ENCODE measurements around the gene WRAP73.
"Not testable (repeated sequence)": the region's sequence is repeated elsewhere in the genome, so short reads cannot be mapped to it uniquely, and the experiment has no call there.

The WRAP73 gene

DNA sequence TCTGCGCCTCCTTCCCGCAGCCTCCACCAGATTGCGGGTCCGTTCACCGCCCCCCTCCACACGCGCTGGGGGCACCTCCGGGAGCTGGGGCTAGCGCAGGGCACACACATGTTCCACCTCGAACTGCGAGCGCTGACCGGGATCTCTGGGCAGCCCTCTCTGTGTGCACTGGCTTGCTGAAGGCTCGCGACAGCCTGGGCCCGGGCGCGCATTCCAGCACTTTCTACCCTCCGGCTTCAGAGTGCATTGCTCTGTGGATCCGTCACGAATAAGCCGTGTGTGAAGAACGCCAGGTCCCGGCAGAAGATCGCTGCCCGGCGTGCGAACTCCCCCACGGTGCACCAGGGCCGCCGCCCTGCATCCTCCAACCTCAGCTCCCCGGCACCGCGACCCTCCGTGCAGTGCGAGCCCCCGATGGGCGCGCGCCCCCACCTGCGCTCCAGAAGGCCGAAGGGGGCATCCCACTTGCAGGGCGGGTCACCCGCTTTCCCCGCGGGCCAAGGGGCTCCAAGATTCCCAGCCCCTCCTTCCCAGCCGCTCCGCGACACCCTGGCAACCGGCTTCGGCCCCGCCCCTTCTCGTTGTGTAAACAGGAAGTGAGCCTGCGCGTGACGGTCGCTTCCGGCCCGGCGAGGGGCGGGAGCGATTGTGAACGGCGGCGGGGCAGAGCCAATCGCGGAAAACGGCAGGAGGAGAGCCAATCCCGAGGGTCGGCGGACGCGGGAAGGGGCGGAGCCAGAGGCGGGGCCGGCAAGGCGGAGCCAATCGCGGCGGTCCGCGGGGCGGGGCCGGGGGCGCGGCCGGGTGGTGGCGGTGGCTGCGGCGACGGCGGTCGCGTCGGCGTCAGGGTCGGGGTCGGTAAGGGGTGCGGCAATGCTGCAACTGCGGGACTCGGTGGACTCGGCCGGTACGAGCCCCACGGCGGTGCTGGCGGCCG lies 25.4 kb downstream of the WRAP73 start, which contains the start of gene TPRG1L:
TPRG1L (plus strand) TSS at position 816 of the 937 bp plus-strand sequence; CDS start at position 874, 58 bp downstream.
- DNase-seq (ENCODE audit: low read depth), result peak; percentile 75
- no peak for TF ChIP-seq CTCF (conservative IDR thresholded peaks at IDR 0.05; ENCODE audit: low read depth, low read length)
- H3K4me3 ChIP-seq (ENCODE audit: low read length), result peak within 1 kb of the TSS; percentile 86

DNA sequence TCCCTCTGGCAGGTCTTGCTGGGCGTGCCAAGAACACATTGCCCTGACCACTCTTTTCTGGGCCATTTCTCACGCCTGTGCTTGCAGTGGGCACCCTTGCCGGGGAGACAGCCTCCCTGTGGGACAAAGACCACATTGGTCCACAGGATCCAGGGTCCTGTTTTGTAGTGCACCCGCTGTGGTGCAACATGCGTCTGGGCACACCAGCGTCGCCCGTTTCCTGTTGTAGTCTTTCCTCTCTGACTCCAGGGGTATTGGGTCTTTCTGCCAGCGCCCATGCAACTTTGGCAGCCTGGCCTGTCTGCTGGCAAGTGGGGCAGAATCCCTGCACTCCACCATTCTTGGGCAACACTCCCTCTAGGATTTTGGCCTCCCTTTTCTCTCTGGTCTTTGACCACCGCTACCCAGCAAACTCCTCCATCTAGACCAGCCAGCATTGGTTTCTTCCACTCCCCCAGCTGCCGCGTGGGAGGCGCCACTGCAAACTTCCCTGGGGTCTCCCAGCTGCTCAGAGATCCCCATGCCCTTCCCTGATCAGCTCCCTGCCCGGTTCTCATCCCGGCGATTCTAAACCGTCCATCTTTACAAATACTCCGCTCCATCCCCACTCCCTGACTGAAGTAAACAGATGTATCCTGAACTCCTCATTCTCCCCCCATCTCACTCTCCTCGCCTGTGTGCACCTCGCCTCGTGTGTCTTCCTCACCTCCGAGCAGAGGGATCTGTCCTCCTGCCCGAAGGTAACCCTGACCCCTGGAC lies 26.3 kb downstream of the WRAP73 start:
- H3K4me3 ChIP-seq (ENCODE audit: low read length), result peak overlapping the region; percentile 86
- no peak for TF ChIP-seq CTCF (conservative IDR thresholded peaks at IDR 0.05; ENCODE audit: low read depth, low read length)
- no peak for DNase-seq (ENCODE audit: low read depth)

DNA sequence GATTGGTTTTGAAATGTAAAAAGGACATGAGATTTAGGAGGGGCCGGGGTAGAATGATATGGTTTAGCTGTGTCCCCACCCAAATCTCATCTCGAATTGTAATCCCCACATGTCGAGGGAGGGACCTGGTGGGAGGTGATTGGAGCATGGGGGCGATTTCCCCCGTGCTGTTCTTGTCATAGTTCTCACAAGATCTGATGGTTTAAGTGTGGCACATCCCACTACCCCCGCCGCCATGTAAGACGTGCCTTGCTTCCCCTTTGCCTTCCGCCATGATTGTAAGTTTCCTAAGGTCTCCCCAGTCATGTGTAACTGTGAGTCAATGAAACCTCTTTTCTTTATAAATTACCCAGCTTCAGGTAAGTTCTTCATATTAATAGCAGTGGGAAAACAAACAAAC lies 27.8 kb downstream of the WRAP73 start:
- DNase-seq (ENCODE audit: low read depth), result not testable (repeated sequence)

DNA sequence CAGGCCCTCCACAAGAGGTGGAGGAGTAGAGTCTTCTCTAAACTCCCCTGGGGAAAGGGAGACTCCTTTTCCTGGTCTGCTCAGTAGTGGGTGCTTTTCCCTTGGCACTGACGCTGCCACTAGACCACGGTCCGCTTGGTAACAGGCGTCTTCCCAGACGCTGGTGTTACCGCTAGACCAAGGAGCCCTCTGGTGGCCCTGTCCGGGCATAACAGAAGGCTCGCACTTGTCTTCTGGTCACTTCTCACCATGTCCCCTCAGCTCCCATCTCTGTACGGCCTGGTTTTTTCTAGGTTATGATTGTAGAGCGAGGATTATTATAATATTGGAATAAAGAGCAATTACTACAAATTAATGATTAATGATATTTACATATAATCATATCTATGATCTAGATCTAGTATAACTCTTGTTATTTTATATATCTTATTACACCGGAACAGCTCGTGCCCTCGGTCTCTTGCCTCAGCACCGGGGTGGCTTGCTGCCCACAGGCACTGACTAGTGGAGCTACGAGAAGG lies 28.7 kb downstream of the WRAP73 start:
- peak; percentile 54 for TF ChIP-seq CTCF (conservative IDR thresholded peaks at IDR 0.05; ENCODE audit: low read depth, low read length)
- H3K4me3 ChIP-seq (ENCODE audit: low read length); DNase-seq (ENCODE audit: low read depth): not testable (repeated sequence)

More for the DNA sequence above, 27.8 kb downstream of the WRAP73 start:
- H3K4me3 ChIP-seq (ENCODE audit: low read length), result not testable (repeated sequence)

- no peak for TF ChIP-seq CTCF (conservative IDR thresholded peaks at IDR 0.05; ENCODE audit: low read depth, low read length)
- DNase-seq (ENCODE audit: low read depth), result no peak
- no peak overlapping the region for H3K4me3 ChIP-seq (ENCODE audit: low read length)
Observed at GRCh38 chr1:3620708-3621107, 29.2 kb downstream of the WRAP73 start.

GRCh38 chr1:3618881-3619671 lies 30.8 kb downstream of the WRAP73 start:
- peak; percentile 87 for TF ChIP-seq CTCF (conservative IDR thresholded peaks at IDR 0.05; ENCODE audit: low read depth, low read length)
- no peak for DNase-seq (ENCODE audit: low read depth)
- H3K4me3 ChIP-seq (ENCODE audit: low read length), result no peak overlapping the region

GRCh38 chr1:3618531-3618880 lies 31.4 kb downstream of the WRAP73 start:
- no peak for TF ChIP-seq CTCF (conservative IDR thresholded peaks at IDR 0.05; ENCODE audit: low read depth, low read length)
- no peak overlapping the region for H3K4me3 ChIP-seq (ENCODE audit: low read length)
- DNase-seq (ENCODE audit: low read depth), result no peak

Measured in retinal pigment epithelial cell (primary cell).